Measurements from ENCODE around the gene GARIN5B. TPM values are rescaled to one million over a fixed set of nuclear protein-coding genes. Genes with fewer than 3 reads are reported as not detected.

GARIN5B gene
- total and polyA plus RNA-seq, 2 of the 4 experiments (the other 2 are of a cell fraction), result not detected

DNA sequence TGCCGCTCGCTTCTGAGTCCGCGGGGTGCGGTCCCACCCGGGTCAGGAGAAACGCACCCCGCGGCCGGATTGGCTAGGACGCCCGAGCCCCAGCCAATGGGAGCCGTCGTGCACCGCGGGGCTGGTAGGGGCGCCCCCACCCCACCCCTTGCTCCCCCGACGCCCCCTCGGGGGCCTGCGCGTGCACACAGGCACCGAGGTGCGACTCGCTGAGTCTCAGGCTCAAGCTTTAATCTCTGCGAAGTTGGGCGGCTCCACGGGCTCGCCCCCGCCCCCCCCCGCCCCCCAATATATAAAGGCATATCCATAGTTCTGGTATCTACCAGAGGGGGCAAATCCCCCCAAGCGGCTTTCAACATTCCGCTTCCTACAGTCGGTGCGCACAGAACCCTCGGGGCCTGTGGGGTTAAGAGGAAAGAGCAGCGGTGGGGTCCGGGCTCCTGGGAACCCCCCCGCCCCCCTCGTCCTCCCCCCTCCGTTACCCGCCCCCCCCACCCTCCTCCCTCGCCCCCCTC, 8.3 kb downstream of the GARIN5B start, which contains the start of gene COX6B2:
COX6B2 (minus strand) TSS at position 22 of the 515 bp plus-strand sequence. CDS start 198 bp downstream, outside the sequence.
- ATAC-seq (ENCODE audit: low read depth) (no peak), DNase-seq (no peak)
- no peak within 1 kb of the TSS; the same call in 1 of the 2 replicates for H3K18ac ChIP-seq (ENCODE audit: low read depth, low read length)
- peak within 1 kb of the TSS; percentile 34; the same call in 1 of the 2 replicates for H4K91ac ChIP-seq (ENCODE audit: insufficient read depth, low read depth, low read length)
- no peaks in the 10 kb centered on the region for H3K9me3 ChIP-seq (ENCODE audit: control insufficient read depth, insufficient read depth, low read length)
- no TSS peak for BruUV-seq (replicated peaks)
- H3K56ac ChIP-seq (ENCODE audit: extremely low read depth, insufficient read depth, low read length), result no peak within 1 kb of the TSS
- no peaks in the 10 kb centered on the region for H3K36me3 ChIP-seq (ENCODE audit: control insufficient read depth, insufficient read depth, low read length)
- intact Hi-C loops (cut with micrococcal nuclease), result no loop called here
- H3K9me1 ChIP-seq (ENCODE audit: insufficient read depth, low read length), result no peaks in the 10 kb centered on the region
- ChIA-PET POLR2A (ENCODE audit: unreplicated experiment) (no interaction called here), CTCF (no interaction called here)
- H4K8ac ChIP-seq (ENCODE audit: low read depth in 2 of 2, low read length in 2 of 2), result peak within 1 kb of the TSS in 1 of 2 experiments; percentile 50; a peak in 1 of 4 replicates
- H3K4ac ChIP-seq (ENCODE audit: low read depth, low read length), result no peak within 1 kb of the TSS
- H2BK15ac ChIP-seq (ENCODE audit: low read depth, low read length), result no peak within 1 kb of the TSS; the same call in 2 of the 3 replicates
- H3K9ac ChIP-seq (ENCODE audit: low read depth, low read length), result 0 out of 2 replicates have a peak within 1 kb of the TSS, but pooled peaks have one; percentile 7
- no peak within 1 kb of the TSS for H2BK20ac ChIP-seq (ENCODE audit: low read depth, low read length)
- in situ Hi-C loops (cut with MboI; ENCODE audit: low sequenced_read_pairs), result no loop called here
- WGBS, 2 experiments (ENCODE audit: extremely low coverage in 2 of 2, insufficient read length in 1 of 2), result no CpG with 5 or more reads among the region's 43 CpGs
- peaks cover 5% of the 10 kb centered on the region; the same call in 1 of the 2 replicates for H3K4me1 ChIP-seq (ENCODE audit: control insufficient read depth, insufficient read depth, low read length)
- H3K4me3 ChIP-seq (ENCODE audit: insufficient read depth, low read depth, low read length), result peak within 1 kb of the TSS; percentile 65
- peak within 1 kb of the TSS; percentile 21; the same call in 1 of the 2 replicates for H3K27ac ChIP-seq (ENCODE audit: insufficient read depth, low read length)
- H4K20me1 ChIP-seq (ENCODE audit: insufficient read depth, low read length), result peaks cover 7% of the 10 kb centered on the region; the same call in 1 of the 2 replicates
- H2BK5ac ChIP-seq (ENCODE audit: low read depth, low read length, poor library complexity, severe bottlenecking), result no peak within 1 kb of the TSS
- no peak within 1 kb of the TSS for H4K5ac ChIP-seq (ENCODE audit: low read depth, low read length)
- TF ChIP-seq MAZ (IDR thresholded peaks at IDR 0.05; ENCODE audit: borderline replicate concordance, low read depth, low read length), result no peak
- TF ChIP-seq, protein P1, sequence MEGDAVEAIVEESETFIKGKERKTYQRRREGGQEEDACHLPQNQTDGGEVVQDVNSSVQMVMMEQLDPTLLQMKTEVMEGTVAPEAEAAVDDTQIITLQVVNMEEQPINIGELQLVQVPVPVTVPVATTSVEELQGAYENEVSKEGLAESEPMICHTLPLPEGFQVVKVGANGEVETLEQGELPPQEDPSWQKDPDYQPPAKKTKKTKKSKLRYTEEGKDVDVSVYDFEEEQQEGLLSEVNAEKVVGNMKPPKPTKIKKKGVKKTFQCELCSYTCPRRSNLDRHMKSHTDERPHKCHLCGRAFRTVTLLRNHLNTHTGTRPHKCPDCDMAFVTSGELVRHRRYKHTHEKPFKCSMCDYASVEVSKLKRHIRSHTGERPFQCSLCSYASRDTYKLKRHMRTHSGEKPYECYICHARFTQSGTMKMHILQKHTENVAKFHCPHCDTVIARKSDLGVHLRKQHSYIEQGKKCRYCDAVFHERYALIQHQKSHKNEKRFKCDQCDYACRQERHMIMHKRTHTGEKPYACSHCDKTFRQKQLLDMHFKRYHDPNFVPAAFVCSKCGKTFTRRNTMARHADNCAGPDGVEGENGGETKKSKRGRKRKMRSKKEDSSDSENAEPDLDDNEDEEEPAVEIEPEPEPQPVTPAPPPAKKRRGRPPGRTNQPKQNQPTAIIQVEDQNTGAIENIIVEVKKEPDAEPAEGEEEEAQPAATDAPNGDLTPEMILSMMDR (conservative IDR thresholded peaks at IDR 0.05; ENCODE audit: low read depth, low read length), result no peak
- no peak for TF ChIP-seq NFE2L2 (IDR thresholded peaks at IDR 0.05; ENCODE audit: low read depth, low read length)
- TF ChIP-seq RAD21 (IDR thresholded peaks at IDR 0.05; ENCODE audit: low read length), result no peak
- TF ChIP-seq CHD1 (IDR thresholded peaks at IDR 0.05; ENCODE audit: low read depth, low read length), result no peak
- no peak for TF ChIP-seq RCOR1 (IDR thresholded peaks at IDR 0.05; ENCODE audit: insufficient replicate concordance, low read length)
- TF ChIP-seq FOS (IDR thresholded peaks at IDR 0.05; ENCODE audit: low read depth, low read length), result no peak
- TF ChIP-seq POLR2A (IDR thresholded peaks at IDR 0.05; ENCODE audit: low read depth, low read length), result no peak
- no peak for TF ChIP-seq BHLHE40 (IDR thresholded peaks at IDR 0.05; ENCODE audit: low read depth, low read length)
- no peak within 1 kb of the TSS; the same call in 1 of the 2 replicates for H3K14ac ChIP-seq (replicated peaks; ENCODE audit: low read depth, low read length)
- dilution Hi-C loops (cut with HindIII; ENCODE audit: low sequenced_read_pairs, unreplicated experiment), result no loop called here
- peak within 1 kb of the TSS; percentile 93 for H2AFZ ChIP-seq (replicated peaks; ENCODE audit: low read length, poor library complexity)
- no peak within 1 kb of the TSS for H3K23ac ChIP-seq (ENCODE audit: low read depth, low read length)
- H3K27me3 ChIP-seq (ENCODE audit: control insufficient read depth, insufficient read depth, low read length), result peaks cover 43% of the 10 kb centered on the region
- peak within 1 kb of the TSS; percentile 86 for H3K4me2 ChIP-seq (ENCODE audit: low read depth, low read length)
- no peak within 1 kb of the TSS for H2AK5ac ChIP-seq (ENCODE audit: low read depth, low read length)
- no peak within 1 kb of the TSS for H2BK120ac ChIP-seq (ENCODE audit: low read depth, low read length)
- no peaks in the 10 kb centered on the region for H3K79me1 ChIP-seq (ENCODE audit: low read depth in 1 of 2, low read length in 2 of 2)
- peak within 1 kb of the TSS; percentile 23 for H2AK9ac ChIP-seq (replicated peaks; ENCODE audit: low read depth, low read length, poor library complexity)
